NCI-H2107 treated with DMSO at 0.1 percent for 48 hours (cell line): ENCODE measurements around the gene AICDA.
"Not testable (repeated sequence)": the region's sequence is repeated elsewhere in the genome, so short reads cannot be mapped to it uniquely, and the experiment has no call there.

Experiments
- DNase-seq: peaks from one replicate; lab custom pipeline; 2025; ENCODE audit not compliant: unreplicated experiment; lab: John Stamatoyannopoulos, UW

AICDA gene

DNA sequence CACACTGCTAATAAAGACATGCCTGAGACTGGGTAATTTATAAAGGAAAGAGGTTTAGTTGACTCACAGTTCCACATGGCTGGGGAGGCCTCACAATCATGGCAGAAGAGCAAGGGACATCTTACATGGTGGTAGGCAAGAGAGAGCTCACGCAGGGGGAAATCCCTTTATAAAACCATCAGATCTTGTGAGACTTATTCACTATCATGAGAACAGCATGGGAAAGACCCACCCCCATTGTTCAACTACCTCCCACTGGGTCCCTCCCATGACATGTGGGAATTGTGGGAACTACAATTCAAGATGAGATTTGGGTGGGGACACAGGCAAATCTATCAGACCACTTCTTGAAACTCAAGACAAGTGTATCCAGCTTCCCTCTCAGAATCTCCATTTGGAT, 1.2 kb upstream of the AICDA start:
- not testable (repeated sequence) for DNase-seq

DNA sequence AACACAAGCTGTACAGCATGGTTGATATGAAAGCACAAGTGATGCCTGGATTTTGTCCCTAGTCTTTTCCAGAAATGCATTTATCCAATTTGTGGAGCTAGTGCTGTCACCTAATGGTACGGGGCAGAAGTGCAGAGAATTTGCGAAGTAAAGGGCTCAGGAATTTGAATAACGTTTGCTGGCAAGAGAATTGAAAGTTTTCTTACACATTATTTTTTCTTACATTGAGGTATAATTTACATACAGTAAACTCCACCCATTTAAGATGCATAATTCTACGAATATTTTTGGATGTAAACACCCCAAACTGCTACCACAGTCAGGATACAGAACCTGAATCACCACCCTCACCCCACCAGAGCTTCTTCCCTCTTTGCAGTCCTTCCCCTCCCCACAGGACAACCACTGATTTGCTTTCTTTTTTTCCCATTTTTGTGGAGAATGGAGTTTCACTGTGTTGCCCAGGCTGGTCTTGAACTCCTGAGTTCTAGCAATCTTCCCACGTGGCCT, 3.5 kb downstream of the AICDA start:
- DNase-seq, result peak; percentile 86

DNA sequence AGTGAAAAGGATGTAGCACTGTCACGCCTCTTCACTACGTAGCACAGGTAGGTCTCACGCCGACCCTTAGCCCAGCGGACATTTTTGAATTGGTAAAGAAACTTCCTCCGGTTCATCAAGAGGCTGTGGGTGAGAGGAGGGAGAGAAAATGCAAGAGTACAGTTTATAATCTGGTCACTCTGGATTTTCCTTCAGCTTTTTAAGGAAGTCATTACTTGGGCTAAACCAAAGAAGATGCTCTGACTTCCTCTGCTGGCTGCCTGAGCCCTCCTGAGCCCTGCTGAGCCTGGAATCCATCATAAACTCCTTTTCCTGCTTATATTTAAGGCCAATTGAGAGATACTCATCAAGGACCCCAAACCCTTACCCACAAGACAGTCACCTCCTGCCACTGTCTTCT, 5.8 kb downstream of the AICDA start:
- DNase-seq, result no peak

DNA sequence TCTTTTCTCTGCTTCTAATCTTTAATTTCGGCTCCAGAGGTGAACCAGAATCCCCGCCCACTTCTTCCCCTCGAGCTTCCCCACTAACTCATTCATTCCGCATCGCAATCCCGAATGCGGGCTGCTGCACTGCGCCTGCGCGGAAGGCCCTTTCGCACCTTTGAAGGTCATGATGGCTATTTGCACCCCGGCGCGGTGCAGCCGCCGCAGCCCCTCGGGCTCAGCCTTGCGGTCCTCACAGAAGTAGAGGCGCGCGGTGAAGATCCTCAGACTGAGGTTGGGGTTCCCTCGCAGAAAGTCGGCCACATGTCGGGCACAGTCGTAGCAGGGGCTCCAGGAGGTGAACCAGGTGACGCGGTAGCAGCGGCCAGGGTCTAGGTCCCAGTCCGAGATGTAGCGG, 7.6 kb downstream of the AICDA start:
- DNase-seq, result no peak

DNA sequence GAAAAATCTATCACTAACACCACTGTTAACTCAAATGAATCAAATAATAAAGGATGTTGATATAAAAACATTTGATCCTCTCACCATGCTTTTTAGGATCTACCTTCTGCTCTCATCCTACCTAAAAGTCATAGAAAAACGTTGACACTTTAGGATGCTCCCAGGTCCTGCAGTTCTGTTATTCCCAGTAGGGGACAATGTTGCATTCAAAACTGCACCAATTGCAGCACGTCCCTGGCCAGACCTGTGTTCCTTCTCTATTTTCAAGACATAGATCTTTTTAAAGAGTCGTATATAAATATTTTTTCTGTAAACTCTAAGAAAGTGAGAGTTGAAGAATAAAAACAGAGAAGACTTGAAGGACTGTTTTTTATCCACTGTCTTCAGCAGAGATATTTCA, 8.8 kb downstream of the AICDA start:
- DNase-seq, result no peak

DNA sequence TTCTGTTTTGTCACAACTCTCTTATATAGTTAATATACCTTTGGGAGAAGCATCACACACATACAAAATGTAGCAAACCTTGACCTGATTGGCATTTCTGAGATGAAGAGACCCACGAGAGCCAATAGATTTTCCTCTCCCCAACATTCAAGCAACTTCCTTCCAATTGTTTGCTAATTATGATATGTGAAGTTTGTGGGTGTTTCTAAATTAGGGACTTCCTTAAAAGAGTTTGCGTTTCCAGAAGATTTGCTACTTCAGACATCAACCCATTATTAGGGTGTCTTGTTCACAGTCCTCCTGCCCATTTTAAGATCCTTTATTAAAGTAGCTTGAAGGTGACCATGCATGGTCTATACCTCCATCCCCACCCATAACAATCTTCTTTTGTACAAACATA, 9.4 kb downstream of the AICDA start:
- no peak for DNase-seq

DNA sequence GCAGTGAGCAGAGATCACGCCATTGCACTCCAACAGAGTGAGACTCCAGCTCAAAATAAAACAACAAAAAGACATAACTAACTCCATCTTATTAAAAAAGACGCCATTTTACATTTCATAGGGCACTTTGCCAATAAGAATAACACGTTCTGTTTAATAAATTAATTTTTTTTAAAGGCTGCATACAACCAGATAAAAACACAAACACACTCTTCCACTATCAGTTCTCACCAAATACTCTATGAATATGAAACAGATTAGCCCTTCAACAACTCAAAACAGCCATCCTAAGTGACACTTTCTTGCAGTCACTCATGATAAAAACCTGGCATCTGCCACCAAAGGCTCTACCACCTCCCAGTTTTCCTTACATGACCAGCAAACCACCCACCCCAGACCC, 16.1 kb downstream of the AICDA start:
- no peak for DNase-seq

DNA sequence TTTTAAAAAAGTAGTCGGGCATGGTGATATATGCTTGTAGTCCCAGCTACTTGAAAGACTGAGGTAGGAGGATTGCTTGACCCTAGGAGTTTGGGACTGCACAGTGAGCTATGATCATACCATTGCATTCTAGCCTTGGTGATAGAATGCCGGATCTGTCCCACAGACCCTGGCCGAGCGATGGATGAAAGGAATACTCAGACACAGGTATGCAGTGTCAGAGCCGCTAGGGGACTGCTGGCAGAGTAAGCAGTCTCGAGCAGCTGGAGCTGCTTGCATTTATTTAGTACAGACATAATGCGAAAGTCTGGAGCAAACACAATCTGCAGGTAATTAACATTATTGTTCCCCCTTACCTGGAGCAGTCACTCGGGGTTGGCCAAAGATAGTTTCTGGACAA, 18.6 kb downstream of the AICDA start:
- no peak for DNase-seq

DNA sequence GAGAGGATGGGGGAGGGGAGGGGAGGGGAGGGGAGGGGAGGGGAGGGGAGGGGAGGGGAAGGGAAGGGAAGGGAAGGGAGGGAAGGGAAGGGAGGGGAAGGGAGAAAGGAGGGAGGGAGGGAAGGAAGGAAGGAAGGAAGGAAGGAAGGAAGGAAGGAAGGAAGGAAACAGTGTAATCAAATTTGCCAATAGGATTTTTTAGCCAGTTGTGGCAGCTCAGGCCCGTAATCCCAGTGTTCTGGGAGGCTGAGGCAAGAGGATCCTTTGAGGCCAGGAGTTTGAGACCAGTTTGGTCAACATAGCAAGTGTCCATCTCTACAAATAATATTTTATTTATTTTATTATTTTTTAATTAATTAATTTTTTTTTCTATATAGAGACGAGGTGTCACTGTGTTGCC, 19.4 kb downstream of the AICDA start:
- no peak for DNase-seq

DNA sequence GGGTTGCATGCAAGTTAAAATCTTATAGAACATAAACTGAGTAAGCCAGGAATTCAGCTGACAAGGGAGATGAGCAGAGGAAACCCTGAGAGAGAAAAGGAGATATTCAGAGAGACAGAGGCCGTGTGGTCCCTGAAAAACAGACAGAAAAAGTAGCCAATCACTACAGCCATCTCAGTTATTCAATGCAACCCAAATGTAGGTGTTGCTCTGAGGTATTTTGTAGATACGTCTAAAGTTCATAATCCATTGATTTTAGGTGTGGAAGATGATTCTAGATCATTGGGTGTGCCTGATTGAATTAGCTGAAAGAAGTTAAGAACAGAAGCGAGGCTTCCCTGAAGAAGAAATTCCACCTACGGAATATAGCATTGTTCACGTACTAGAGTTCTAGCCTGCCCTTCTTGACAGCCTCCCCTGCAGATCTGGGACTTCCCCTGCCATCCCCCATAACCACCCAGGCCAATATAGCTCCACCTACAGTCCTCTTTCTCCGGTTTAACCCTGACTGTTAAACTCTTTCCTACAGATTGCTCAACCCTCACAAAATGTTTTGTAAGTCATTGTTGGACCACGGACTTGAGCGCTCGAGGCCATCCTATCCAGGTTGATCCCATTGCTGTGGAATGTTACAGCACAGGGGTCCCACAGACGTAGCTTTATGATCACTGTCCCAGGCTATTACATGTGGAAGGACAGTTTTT, 21.7 kb downstream of the AICDA start:
- no peak for DNase-seq

DNA sequence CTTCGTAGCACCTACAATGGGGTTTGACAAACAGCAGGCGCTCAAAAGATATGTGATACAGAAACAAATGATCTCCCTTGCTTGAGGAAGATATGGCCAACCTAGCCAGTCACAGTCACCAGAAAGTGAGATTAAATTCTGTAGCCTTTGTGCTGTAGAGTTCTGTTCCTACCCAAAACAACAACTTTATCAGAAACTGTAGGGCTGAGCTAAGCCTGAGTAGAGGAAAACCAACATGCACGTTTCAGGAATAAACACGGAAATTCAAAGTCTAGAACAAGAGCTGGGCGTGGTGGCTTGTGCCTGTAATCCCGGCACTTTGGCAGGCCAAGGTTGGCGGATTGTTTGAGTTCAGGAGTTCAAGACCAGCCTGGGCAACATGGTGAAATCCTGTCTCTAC, 23.0 kb downstream of the AICDA start:
- DNase-seq, result no peak

DNA sequence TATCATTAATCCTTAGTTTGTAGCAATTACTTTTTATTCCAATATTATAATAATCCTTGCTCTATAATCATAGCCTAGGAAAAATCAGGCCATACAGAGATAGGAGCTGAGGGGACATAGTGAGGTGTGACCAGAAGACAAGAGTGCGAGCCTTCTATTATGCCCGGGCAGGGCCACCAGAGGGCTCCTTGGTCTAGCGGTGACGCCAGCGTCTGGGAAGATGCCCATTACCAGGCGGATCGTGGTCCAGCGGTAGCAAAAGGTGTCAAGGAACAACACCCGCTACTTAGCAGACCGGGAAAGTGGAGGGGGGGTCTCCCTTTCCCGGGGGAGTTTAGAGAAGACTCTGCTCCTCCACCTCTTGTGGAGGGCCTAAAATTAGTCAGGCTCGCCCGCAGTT, 28.2 kb downstream of the AICDA start:
- DNase-seq, result not testable (repeated sequence)

DNA sequence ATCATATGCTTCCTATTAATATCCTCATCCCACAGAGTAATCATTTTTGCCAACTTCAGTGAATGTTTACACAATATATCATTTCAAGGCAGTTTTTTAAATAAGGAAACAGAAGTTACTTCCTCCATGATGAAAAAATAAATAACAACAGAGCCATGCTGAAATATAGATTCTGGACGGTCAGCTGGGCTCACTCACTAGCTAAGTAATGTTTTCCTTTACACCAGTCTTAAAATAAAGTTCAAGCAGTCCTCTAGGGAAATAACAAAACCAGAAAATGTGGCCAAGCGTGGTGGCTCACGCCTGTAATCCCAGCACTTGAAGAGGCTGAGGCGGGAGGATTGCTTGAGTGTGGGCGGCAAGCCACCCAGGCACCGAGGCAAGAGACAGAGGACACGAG, 28.7 kb downstream of the AICDA start:
- DNase-seq, result no peak

DNA sequence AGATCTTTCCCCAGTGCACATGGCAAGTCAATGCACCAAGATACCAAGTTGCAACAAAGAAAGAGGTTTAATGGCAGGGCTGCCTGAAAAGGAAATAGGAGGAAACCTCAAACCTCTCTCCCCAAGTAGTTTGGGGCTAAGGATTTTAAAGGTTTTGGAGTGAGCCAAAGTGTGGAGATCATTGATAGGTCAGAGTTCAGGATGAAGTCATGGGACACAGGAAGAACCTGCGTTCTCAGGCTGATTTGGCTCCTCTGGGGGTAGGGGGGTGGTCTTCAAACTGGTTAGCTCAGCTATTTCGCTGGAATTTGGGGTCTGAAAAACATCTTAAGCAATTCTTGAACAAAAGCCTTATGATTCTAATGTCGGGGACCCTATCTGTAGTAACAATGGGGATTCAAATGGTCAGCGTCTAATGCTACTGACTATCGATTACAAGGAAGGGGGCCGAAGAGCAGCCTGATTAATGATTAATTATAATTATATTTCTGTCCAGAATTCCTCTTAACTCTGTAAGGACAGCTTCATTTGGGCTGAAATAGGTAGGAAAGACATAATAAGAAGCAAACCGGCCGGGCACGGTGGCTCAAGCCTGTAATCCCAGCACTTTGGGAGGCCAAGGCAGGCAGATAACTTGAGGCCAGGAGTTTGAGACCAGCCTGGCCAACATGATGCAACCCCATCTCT, 31.4 kb downstream of the AICDA start:
- DNase-seq, result no peak

DNA sequence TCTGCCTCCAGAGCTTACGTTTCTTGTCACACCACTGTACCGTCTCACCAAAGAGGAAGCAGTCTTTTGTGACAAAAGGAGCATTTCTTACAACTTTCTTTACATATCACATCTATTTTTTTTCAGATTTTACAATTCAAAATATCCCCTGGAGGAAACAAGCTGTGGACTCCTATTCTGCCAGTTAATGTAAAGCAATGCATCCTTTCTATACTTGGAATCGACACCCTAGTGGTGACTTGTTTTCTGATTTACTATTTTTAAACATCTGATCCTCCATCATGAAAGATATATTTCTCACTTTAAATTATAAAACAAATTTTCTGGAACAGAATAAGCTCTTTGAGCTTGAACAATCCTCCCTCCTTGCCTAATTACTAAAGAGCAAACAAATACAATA, 34.8 kb downstream of the AICDA start:
- DNase-seq, result no peak

DNA sequence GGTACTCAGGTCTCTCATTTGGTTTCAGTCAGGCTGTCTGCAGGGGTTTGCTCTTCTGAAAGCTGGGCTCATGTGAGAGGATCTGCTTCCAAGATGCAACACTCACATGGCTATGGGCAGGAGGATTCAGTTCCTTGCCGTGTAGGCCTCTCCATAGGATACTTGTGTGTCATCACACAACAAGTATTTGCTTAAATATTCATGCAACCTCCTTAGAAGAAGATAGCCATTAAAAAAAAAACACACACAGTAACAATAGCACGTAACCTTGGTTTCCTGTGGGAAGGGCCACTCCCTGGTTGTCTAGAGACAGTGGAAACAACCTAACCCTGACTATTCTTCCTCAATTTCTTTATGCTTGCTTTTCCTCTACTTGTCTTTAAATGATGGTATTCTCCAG, 40.2 kb downstream of the AICDA start:
- DNase-seq, result no peak

DNA sequence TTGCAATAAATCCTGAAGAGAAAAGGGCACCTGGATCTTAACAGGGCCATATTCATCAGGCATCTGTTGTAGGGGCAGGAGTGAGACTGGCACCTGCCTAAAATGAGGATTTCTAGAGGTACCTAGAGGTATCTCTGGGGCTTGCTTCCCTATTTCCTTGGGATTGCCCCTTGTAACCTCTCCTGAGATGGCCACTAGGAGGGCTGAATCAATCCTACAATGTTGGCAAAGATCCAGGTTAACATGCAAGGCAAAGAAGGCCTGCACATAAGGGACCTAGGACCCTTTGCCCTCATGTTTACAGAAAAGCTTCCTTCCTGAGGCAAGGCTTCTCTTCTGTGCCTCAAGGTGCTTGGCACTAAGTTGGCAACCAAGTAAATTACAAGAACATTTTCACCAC, 46.1 kb downstream of the AICDA start:
- no peak for DNase-seq

DNA sequence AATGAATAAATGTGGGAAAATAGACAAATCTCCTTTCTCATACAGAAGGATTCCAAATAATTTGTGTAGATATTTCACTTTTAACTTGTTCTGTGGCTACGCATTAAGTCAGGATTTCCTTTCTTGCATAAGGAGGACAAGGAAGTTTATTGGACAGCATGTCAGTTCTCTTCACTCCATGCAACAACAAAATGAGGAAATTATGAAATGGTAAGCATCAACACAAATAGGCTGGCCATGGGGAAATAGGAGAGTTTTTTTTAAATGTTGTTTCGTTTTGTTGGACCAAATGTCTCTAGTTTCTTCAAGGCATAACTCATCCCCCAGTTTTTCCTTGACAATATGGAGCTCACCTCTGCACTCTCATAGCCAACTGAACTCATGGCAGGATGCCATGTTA, 46.6 kb downstream of the AICDA start:
- not testable (repeated sequence) for DNase-seq

DNA sequence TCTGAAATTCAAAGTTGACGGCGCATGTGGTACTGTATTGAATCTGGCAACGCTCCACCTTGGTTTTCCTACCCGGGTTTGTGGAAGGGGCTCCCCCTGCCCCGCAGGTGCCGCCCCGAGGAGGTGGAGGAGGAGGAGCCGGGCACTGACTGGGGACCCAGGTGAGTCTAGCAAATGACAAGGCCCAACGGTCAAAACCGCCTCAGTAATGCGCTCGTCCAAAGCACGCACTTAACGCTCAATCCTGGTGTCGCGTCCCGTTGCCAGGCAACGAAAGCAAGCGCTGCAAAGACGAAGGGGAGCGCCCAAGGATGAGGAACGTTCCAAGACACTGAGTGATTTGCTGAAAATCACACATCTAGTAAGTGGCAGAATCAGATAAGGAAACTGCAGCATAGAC, 48.0 kb downstream of the AICDA start:
- no peak for DNase-seq

DNA sequence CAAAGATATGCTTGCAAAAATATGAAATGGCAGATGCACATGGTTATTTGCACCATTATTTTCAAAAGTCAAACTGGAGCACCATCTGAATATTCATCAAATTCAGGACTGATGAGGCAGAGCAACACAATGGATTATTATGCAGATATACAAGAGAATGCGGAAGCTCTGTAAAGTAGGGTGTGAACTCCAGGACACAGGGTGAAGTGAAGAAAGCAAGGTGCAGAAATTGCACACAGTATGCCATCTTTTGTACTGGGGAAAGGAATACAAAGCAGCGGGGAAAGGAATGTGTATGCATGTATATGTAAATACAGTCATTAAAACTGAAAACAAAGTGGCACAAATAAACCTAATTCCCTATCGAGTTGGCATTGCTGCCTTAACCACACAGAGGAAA, 49.3 kb downstream of the AICDA start:
- no peak for DNase-seq

DNA sequence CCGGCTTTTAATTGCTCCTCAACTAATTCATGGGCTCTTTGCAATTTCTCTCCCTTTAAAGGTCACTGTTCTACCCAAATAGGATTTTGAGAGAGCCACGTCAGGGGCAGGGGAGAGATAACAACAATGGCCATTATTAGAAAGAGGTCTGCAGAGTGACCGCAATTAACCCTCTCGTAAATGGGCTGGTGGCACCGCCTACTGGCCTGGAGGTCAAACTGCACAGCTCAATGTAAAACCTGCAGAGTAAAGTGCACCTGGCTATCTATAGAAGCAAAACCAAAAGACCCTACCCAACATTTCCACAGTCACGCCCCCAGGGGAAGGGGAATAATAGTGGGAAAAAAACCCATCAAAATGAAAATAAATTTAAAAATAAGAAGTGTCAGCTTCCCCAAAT, 50.3 kb downstream of the AICDA start:
- DNase-seq, result no peak

DNA sequence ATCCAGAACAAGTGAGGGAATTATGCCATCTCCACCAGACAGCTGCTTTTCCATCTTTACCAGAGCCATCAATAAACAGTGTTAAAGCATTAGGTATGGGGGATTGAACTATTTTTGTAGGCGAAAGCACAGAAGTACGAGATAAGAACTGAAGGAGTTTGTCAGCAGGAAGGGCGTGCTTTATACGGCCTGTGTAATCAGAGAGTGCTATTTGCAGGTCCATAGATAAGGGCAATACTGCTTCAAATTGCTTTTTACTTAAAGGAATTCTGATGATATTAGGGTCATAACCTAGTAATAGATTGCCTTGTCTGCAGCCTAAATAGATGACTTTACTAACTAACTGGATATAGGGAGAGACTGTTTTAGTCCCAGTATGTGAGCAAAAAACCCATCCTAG, 51.6 kb downstream of the AICDA start:
- no peak for DNase-seq

DNA sequence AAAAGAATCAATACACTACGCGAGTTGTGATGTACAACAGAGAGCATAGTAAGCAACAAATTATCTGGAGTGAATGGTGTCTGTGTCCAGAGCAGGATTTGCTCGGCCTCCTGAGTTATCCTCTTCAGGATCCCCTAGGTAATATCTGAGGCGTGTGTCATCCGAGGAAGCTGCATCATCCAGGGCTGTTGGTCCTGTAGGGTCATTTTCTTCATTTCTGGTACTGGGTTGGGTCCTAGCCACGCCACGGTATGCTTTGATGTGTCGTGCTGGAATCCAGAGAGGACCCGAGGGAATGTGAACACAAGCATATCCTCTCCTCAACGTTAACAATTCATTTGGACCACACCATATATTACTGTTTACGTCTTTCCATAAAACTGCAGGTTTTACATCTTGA, 53.0 kb downstream of the AICDA start:
- DNase-seq, result no peak
